Renal cortical epithelial cell (primary cell): ENCODE data around the gene GOLGA1. TPM values are rescaled to one million over a fixed set of nuclear protein-coding genes. Genes with fewer than 3 reads are reported as not detected.
"Not testable (repeated sequence)": the region's sequence is repeated elsewhere in the genome, so short reads cannot be mapped to it uniquely, and the experiment has no call there.

ENCODE experiments used
- DNase-seq: peaks from one replicate; pipeline ENCODE4 v3.0.0-alpha.2; 2011; ENCODE audit warnings: low read depth
- total RNA-seq: library from RNA; depleted of rRNA; stranded (reverse); fragments of >200 nt; gene quantifications from 2 replicates; pipeline ENCODE4 v1.2.3, GENCODE V29; 2014

Gene GOLGA1
- total RNA-seq, 1 donor from 2014 or later: 12.9 TPM

- no peak for DNase-seq
Measured at GRCh38 chr9:124939944-124940343, 939 bp downstream of the GOLGA1 start.

- DNase-seq: peak; percentile 6
Measured at GRCh38 chr9:124934290-124934689, 6.6 kb downstream of the GOLGA1 start.

- no peak for DNase-seq
Measured at GRCh38 chr9:124932333-124932732, 8.6 kb downstream of the GOLGA1 start.

GRCh38 chr9:124929464-124929863 lies 11.4 kb downstream of the GOLGA1 start:
- DNase-seq: no peak

- no peak for DNase-seq
Measured at GRCh38 chr9:124928116-124928515, 12.8 kb downstream of the GOLGA1 start.

- not testable (repeated sequence) for DNase-seq
Measured at GRCh38 chr9:124920394-124920793, 20.5 kb downstream of the GOLGA1 start.

GRCh38 chr9:124914753-124915405 lies 26.0 kb downstream of the GOLGA1 start:
- DNase-seq: no peak

- DNase-seq: no peak
Measured at GRCh38 chr9:124913378-124913777, 27.5 kb downstream of the GOLGA1 start.

- DNase-seq: no peak
Measured at GRCh38 chr9:124911766-124912165, 29.1 kb downstream of the GOLGA1 start.

GRCh38 chr9:124908098-124908497 lies 32.8 kb downstream of the GOLGA1 start:
- no peak for DNase-seq

GRCh38 chr9:124906966-124907365 lies 33.9 kb downstream of the GOLGA1 start:
- DNase-seq: no peak

- no peak for DNase-seq
Measured at GRCh38 chr9:124899845-124900244, 41.0 kb downstream of the GOLGA1 start.

GRCh38 chr9:124897570-124898460 lies 43.1 kb downstream of the GOLGA1 start:
- no peak for DNase-seq

- DNase-seq: peak; percentile 50
Measured at GRCh38 chr9:124894741-124895170, 46.1 kb downstream of the GOLGA1 start.

GRCh38 chr9:124894035-124894740 lies 46.7 kb downstream of the GOLGA1 start:
- no peak for DNase-seq

GRCh38 chr9:124890179-124890578 lies 50.7 kb downstream of the GOLGA1 start:
- no peak for DNase-seq

GRCh38 chr9:124889006-124889405 lies 51.9 kb downstream of the GOLGA1 start:
- DNase-seq: no peak

GRCh38 chr9:124887832-124888231 lies 53.1 kb downstream of the GOLGA1 start:
- no peak for DNase-seq

GRCh38 chr9:124886866-124887492 lies 53.9 kb downstream of the GOLGA1 start:
- DNase-seq: no peak

GRCh38 chr9:124886461-124886860 lies 54.4 kb downstream of the GOLGA1 start:
- no peak for DNase-seq

- no peak for DNase-seq
Measured at GRCh38 chr9:124885551-124885950, 55.3 kb downstream of the GOLGA1 start.

GRCh38 chr9:124884376-124884775 lies 56.5 kb downstream of the GOLGA1 start:
- peak; percentile 70 for DNase-seq
